GM12875 (cell line): Measurements from ENCODE around the gene NRGN.
"Not testable (repeated sequence)": the region's sequence is repeated elsewhere in the genome, so short reads cannot be mapped to it uniquely, and the experiment has no call there.

ENCODE experiments used
- H3K4me3 ChIP-seq: one replicate; pipeline ENCODE4 v1.5.1; 2011; ENCODE audit warnings: low read depth, low read length, control low read depth
- CTCF ChIP-seq: IDR thresholded peaks from 2 replicates; pipeline ENCODE4 v1.5.1; 2011; ENCODE audit warnings: low read depth, mild to moderate bottlenecking, control low read depth, inconsistent platforms, low read length, moderate library complexity, borderline replicate concordance; ENCODE audit not compliant: insufficient read depth

The NRGN gene

GRCh38 chr11:124762105-124762623, 22.4 kb downstream of the NRGN start, which contains the start of gene ESAM:
TSS of gene ESAM (minus strand) at chr11:124762290. CDS start at chr11:124762154, 136 bp downstream.
- TF ChIP-seq CTCF = peak; percentile 24; the same call in 1 of the 2 replicates
- peak within 1 kb of the TSS; percentile 68 for H3K4me3 ChIP-seq

DNA sequence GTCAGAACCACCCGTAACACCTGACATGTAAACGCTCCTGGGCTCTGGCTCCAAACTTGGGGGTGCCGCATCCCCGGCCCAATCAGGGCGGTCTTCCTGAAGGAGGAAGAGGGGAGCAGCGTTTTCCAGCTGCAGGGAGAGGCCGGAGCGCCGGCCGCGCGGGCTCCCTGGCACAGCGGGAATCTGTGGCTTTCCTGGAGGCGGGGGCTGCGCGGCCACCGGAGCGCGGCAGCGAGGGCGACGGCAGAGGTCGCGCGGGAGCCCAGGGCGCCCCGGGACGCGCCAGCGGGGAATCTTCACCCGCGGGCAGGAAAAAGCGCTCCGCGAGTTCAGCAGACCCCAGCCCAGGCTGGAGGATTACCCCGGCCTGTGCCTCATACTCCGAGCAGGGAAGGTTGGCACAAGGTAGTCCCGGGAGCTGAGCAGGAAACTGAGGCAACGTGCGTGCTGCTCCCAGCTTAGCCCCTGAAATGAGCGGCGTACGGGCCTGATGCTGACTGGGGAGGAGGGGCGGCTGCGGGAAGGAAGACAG, 22.9 kb downstream of the NRGN start:
- H3K4me3 ChIP-seq = peak overlapping the region; percentile 68
- no peak for TF ChIP-seq CTCF

DNA sequence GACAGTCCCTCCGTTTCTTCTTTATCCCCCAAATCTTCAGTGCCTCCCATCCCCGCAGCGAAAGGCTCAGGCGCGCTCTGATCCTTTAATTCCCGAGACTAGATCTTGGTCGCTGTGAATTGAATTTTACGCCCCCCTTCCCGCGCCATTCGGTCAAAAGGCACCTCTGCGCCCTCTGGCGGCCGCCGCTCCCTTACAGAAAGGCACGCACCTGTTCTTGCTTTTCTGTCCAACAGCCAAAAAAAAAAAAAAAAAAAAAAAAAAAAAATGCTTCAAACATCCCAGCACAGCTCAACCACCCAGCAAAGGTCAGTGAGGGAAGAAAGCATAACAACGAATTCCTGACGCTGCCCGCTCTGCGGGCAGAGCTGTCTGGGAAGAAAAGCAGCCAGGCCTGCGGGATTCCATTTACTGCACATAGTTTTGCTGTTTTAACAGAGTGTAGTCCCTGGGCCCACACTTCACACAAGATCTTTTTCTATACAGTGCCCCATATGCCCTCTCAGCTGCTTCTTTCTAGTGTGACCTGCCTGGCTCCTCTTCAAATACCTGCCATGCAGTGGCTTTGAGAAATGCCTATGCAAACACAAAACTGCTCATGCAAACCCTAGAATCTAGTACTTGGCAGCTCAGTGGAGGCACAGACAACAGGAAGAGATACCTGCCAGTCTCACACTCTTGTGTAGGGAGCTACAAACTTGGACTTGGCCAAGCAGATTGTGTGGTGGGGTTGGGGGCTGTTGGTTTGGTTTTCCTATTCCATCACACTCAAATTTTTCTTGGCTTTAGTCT, 23.6 kb downstream of the NRGN start:
- peak; percentile 85 for TF ChIP-seq CTCF

GRCh38 chr11:124766156-124766555, 26.4 kb downstream of the NRGN start:
- no peak for TF ChIP-seq CTCF

More for the DNA sequence above, 23.6 kb downstream of the NRGN start:
- H3K4me3 ChIP-seq = peak overlapping the region; percentile 68

GRCh38 chr11:124768914-124769313, 29.2 kb downstream of the NRGN start:
- no peak for TF ChIP-seq CTCF
- no peak overlapping the region for H3K4me3 ChIP-seq

More at GRCh38 chr11:124766156-124766555, 26.4 kb downstream of the NRGN start:
- no peak overlapping the region for H3K4me3 ChIP-seq

DNA sequence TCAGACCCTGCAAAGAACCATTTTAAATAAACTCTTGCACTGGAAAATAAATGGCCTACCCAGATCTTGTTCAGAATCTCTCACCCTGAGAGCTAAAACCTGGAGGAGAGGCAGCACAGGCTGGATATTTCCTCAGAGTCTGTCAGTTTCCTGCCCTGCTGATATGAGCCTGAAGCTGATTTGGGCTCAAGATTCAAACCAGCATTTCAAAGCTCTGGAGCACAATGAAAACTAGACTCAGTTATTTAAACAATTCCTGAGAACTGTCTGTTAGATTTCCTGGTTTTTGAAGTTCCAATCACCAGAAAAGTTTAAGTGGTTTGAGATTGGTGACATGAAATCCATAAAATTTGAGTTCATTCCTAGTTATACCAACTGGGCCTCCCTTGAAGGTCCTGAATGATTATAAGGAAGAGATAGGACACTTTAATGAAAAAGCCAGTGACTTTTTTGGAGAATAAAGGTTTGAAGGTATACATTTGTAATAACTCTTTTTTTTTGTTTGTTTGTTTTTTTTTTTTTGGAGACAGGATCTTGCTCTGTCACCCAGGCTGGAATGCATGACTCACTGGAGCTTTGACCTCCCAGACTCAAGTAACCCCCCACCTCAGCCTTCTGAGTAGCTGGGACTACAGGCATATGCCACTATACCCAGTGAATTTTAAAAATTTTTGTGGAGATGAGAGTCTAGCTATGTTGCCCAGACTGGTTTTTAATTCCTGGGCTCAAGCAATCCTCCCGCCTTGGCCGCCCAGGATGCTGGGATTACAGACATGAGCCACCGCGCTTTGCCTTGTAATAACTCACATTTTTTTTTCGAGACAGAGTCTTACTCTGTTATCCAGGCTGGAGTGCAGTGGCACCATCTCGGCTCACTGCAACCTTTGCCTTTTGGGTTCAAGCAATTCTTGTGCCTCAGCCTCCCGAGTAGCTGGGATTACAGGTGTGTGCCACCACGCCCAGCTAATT, 30.3 kb downstream of the NRGN start:
- no peak for TF ChIP-seq CTCF
- H3K4me3 ChIP-seq = no peak overlapping the region

GRCh38 chr11:124770959-124771358, 31.2 kb downstream of the NRGN start:
- H3K4me3 ChIP-seq = not testable (repeated sequence)
